GM12873 (cell line): ENCODE data around the gene GALT.

Experiments
- TF ChIP-seq, protein P1 (sequence below): IDR thresholded peaks from 2 replicates; pipeline ENCODE4 v1.5.1; 2012; ENCODE audit warnings: low read depth, mild to moderate bottlenecking, moderate library complexity, low read length, control low read depth; ENCODE audit not compliant: insufficient read depth; ENCODE audit errors: missing control alignments

GALT gene

DNA sequence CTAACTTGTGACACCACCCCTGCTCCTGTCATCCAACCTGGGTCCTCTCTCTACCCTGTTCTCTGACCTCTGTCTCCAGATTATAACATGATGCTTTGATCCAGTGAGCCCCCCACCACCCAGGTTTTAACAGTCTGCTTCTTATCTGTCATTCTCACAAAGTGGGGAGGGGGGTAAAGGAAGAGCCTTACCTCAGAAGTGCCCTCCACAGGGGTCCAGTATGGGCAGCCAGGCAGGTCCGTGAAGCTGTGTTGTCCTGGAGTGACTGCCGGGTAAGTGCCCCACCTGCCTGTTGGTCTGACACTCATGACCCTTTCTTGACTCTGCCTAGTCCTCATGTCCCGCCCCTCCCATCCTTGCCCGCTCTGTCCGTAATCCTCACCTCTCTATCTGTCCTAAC lies 8.9 kb downstream of the GALT start:
- TF ChIP-seq, protein P1, sequence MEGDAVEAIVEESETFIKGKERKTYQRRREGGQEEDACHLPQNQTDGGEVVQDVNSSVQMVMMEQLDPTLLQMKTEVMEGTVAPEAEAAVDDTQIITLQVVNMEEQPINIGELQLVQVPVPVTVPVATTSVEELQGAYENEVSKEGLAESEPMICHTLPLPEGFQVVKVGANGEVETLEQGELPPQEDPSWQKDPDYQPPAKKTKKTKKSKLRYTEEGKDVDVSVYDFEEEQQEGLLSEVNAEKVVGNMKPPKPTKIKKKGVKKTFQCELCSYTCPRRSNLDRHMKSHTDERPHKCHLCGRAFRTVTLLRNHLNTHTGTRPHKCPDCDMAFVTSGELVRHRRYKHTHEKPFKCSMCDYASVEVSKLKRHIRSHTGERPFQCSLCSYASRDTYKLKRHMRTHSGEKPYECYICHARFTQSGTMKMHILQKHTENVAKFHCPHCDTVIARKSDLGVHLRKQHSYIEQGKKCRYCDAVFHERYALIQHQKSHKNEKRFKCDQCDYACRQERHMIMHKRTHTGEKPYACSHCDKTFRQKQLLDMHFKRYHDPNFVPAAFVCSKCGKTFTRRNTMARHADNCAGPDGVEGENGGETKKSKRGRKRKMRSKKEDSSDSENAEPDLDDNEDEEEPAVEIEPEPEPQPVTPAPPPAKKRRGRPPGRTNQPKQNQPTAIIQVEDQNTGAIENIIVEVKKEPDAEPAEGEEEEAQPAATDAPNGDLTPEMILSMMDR: no peak

DNA sequence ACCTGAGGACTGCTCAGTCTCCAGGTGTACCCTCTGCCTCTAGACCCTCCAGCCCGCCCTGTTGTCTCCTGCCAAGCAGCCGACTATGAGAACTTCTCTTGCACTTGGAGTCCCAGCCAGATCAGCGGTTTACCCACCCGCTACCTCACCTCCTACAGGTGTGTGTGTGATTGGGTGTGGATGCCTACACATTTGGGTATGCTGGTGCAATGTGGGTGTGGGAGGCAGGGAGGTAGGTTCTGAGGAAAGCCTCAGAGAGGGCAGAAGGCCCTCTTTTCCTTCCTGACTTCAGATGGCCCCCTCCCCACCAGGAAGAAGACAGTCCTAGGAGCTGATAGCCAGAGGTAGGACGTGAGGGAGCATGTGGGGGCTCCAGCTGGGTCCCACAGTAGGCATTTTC lies 10.5 kb downstream of the GALT start:
- TF ChIP-seq, protein P1: no peak

DNA sequence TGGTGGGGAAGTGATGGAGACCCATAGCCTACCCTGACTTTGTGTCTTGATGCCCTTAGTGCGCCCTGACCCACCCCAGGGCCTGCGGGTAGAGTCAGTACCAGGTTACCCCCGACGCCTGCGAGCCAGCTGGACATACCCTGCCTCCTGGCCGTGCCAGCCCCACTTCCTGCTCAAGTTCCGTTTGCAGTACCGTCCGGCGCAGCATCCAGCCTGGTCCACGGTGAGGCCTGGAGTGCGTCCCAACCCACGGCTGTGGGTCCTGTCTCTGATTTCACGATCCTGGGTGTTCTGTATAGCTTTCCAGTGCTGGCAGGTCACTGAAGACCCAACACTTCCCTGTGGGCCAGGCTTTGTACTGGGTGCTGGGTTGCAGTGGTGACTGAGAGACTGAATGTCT lies 12.0 kb downstream of the GALT start:
- TF ChIP-seq, protein P1: no peak

DNA sequence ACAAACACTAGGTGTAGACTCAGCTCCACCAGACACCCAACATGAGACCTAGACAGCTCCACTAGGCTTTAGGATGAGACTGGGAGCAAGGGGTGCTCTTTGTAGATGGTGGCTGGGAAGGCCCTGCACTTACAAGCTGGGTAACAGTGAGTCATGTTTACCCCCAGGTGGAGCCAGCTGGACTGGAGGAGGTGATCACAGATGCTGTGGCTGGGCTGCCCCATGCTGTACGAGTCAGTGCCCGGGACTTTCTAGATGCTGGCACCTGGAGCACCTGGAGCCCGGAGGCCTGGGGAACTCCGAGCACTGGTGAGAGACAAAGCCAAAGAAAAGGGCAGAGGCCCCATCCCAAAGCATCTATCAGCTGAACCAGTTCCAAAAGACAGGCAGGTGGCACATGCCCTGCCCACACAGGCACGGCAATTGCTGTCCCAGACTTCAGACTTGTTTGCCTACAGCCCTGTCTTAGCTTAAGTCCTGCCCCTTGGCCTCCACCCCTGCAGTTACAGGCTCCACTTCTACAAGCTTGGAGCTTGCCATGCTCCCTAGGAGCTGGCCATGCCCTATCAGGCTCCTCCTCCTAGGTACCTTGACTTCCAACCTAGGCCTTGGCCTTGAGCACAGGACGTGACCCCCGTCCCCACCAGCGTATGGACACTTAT lies 13.2 kb downstream of the GALT start:
- TF ChIP-seq, protein P1: no peak

DNA sequence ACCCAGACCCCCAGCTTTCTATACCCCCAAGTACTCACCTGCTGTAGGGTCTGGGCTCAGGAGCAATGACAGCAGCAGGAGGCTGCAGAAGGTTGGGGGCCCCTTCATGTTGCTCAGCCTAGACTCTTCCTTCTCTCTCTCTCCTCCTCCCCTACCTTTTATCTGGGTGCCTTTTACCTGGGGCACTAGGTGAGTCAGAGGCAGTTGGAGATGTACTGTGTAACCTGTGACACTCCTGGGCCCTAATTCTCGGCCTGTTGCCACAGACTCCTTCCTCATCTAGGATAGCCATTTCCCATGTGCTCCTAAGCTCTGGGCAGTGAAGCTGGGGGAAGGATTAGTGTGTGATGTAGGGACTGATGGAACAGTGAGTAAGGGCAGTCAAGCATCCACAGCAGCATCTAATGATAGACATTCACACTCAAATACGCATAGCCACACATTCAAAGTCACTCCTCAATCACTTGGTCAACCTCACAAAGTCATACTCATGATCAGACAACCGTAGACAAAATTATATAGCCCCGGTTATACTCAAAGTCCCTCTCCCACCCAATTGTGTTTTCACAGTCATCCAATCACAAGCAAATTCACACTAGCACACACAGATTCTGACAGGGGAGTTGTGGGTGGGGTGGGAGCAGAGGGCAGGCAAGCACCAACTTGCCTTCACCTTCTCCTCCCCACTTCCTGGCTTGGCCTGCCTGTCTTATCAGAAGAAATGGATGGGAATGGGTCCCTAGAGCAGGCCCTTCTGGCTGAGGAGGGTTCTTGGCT lies 16.2 kb downstream of the GALT start, which contains the start of gene CCL27:
Gene CCL27 (minus strand): TSS at position 132 of the 777 bp plus-strand sequence. CDS start 24 bp downstream, at position 108.
- TF ChIP-seq, protein P1: no peak

DNA sequence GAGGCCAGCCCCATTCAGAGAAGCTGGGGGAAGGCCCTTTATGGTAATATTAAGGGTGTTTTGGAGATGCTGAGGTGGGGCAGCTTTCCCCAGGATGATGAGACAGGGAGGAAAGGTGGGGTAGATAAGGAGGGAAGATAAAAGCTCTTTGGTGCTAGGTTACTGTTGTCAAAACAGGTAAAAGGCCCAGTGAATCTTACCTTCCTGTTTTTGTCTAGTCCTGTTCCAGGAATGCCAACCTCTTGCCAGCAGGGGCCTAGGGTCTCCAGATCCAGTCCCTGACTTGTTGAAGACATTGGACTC lies 16.8 kb downstream of the GALT start:
- TF ChIP-seq, protein P1: no peak

DNA sequence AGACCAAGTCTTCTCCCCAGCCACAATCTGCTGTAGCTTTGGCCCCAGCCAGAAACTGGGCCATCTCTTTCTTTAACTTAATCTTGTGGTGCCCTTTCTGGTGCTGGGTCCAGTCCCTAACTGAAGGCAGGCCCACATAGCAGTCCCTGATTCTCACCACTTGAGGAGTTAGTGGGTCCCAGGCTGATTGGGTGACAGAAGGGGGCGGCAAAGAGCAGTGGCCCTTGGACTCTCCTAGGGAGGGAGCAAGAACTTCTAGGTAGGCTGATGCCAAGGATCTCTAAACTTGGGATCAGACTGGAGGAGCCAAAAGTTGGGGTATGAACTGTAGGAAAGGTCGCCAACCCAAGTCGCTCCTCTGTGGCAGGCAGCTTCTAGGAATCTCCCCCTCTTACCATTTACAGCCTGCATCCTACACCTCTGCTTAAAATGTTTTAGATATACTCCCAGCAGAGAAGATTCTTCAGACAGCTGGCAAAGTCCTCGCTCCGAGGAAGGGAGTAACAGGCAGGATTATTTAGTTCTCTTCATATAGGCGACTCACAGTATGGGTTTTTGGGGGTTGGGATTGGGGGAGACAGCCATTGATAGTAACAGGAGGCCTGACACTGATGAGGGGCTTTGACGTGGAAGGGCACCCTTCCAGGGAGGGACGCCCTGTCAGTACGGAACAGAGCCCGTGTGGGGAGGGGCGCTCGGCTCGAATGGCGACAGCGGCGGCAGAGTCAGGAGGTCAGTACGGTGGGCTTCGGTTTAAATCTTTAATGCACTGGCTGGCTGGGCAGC lies 18.0 kb downstream of the GALT start:
- TF ChIP-seq, protein P1: peak; percentile 97
